ENCODE data around the gene MLEC.

MLEC gene

GRCh38 chr12:120690978-120691377, 4.0 kb downstream of the MLEC start:
- Histone ChIP-seq H3K9me3 (ENCODE audit: low read length) (no peaks in the 10 kb centered on the region), H4K20me1 (ENCODE audit: insufficient read depth, low read length) (no peaks in the 10 kb centered on the region), H3F3A (ENCODE audit: insufficient read depth, low read length) (no peaks in the 10 kb centered on the region), H3K27ac (ENCODE audit: low read depth, low read length, poor library complexity, severe bottlenecking) (no peak overlapping the region), H3K36me3 (ENCODE audit: insufficient read depth, low read length) (peaks cover 31% of the 10 kb centered on the region), H3K9ac (ENCODE audit: low read length) (no peak overlapping the region), H3K9me2 (ENCODE audit: low read depth, low read length) (no peaks in the 10 kb centered on the region), H3K79me2 (ENCODE audit: insufficient read depth, low read length) (peaks cover 55% of the 10 kb centered on the region), H3K4me2 (ENCODE audit: low read length) (no peak overlapping the region), H3K27me3 (ENCODE audit: insufficient read depth, low read length) (no peaks in the 10 kb centered on the region), H3K4me1 (ENCODE audit: insufficient read depth, low read length, severe bottlenecking) (peaks cover 19% of the 10 kb centered on the region), H2AFZ (ENCODE audit: low read length) (no peak overlapping the region), H3K4me3 (ENCODE audit: low read depth, low read length, poor library complexity, severe bottlenecking) (no peak overlapping the region)
- TF ChIP-seq EZH2 (IDR thresholded peaks at IDR 0.05; ENCODE audit: borderline replicate concordance, low read length) (no peak), CTCF (IDR thresholded peaks at IDR 0.05; ENCODE audit: low read length) (no peak)

GRCh38 chr12:120692524-120693033, 5.6 kb downstream of the MLEC start:
- H4K20me1 ChIP-seq (ENCODE audit: insufficient read depth, low read length), result no peaks in the 10 kb centered on the region
- H3K9ac ChIP-seq (ENCODE audit: low read length), result no peak overlapping the region
- no peak for TF ChIP-seq CTCF (IDR thresholded peaks at IDR 0.05; ENCODE audit: low read length)
- TF ChIP-seq EZH2 (IDR thresholded peaks at IDR 0.05; ENCODE audit: borderline replicate concordance, low read length), result no peak
- peaks cover 47% of the 10 kb centered on the region for H3K36me3 ChIP-seq (ENCODE audit: insufficient read depth, low read length)
- H3K4me2 ChIP-seq (ENCODE audit: low read length), result no peak overlapping the region
- H3K27ac ChIP-seq (ENCODE audit: low read depth, low read length, poor library complexity, severe bottlenecking), result no peak overlapping the region
- no peak overlapping the region for H2AFZ ChIP-seq (ENCODE audit: low read length)
- no peaks in the 10 kb centered on the region for H3K27me3 ChIP-seq (ENCODE audit: insufficient read depth, low read length)
- peaks cover 52% of the 10 kb centered on the region for H3K79me2 ChIP-seq (ENCODE audit: insufficient read depth, low read length)
- no peak overlapping the region for H3K4me3 ChIP-seq (ENCODE audit: low read depth, low read length, poor library complexity, severe bottlenecking)
- no peaks in the 10 kb centered on the region for H3F3A ChIP-seq (ENCODE audit: insufficient read depth, low read length)
- H3K4me1 ChIP-seq (ENCODE audit: insufficient read depth, low read length, severe bottlenecking), result peaks cover 18% of the 10 kb centered on the region
- no peaks in the 10 kb centered on the region for H3K9me2 ChIP-seq (ENCODE audit: low read depth, low read length)
- no peaks in the 10 kb centered on the region for H3K9me3 ChIP-seq (ENCODE audit: low read length)

- Histone ChIP-seq H3K79me2 (ENCODE audit: insufficient read depth, low read length) (peaks cover 39% of the 10 kb centered on the region), H4K20me1 (ENCODE audit: insufficient read depth, low read length) (no peaks in the 10 kb centered on the region)
Measured at GRCh38 chr12:120693848-120694247, 6.9 kb downstream of the MLEC start.

More at GRCh38 chr12:120693848-120694247, 6.9 kb downstream of the MLEC start:
- H3K4me1 ChIP-seq (ENCODE audit: insufficient read depth, low read length, severe bottlenecking), result peaks cover 9% of the 10 kb centered on the region
- no peak overlapping the region for H3K4me2 ChIP-seq (ENCODE audit: low read length)
- H3K36me3 ChIP-seq (ENCODE audit: insufficient read depth, low read length), result peaks cover 60% of the 10 kb centered on the region
- no peak for TF ChIP-seq EZH2 (IDR thresholded peaks at IDR 0.05; ENCODE audit: borderline replicate concordance, low read length)
- no peak for TF ChIP-seq CTCF (IDR thresholded peaks at IDR 0.05; ENCODE audit: low read length)
- no peaks in the 10 kb centered on the region for H3K27me3 ChIP-seq (ENCODE audit: insufficient read depth, low read length)
- H3K9me3 ChIP-seq (ENCODE audit: low read length), result no peaks in the 10 kb centered on the region
- no peak overlapping the region for H3K4me3 ChIP-seq (ENCODE audit: low read depth, low read length, poor library complexity, severe bottlenecking)
- H3K9me2 ChIP-seq (ENCODE audit: low read depth, low read length), result no peaks in the 10 kb centered on the region
- no peak overlapping the region for H2AFZ ChIP-seq (ENCODE audit: low read length)
- no peak overlapping the region for H3K9ac ChIP-seq (ENCODE audit: low read length)
- H3F3A ChIP-seq (ENCODE audit: insufficient read depth, low read length), result no peaks in the 10 kb centered on the region
- H3K27ac ChIP-seq (ENCODE audit: low read depth, low read length, poor library complexity, severe bottlenecking), result no peak overlapping the region

All from OCI-LY1 (cell line).